Right lobe of liver (tissue), 6 donors: ENCODE data around the gene DIP2C. TPM values are rescaled to one million over a fixed set of nuclear protein-coding genes. Genes with fewer than 3 reads are reported as not detected.

Experiments
- ATAC-seq, 4 donors: fragments of 200-7000 bp; cut with Tn5 transposase; one replicate each; pipeline ENCODE4 v1.9.1; 2020; ENCODE audit warnings: mild to moderate bottlenecking in 4 of 4, moderate library complexity in 4 of 4
- DNase-seq, 3 donors: peaks; one replicate each; pipeline ENCODE4 v3.0.0-alpha.2; 2020
- H3K27ac ChIP-seq, 3 donors: fragments of 200-600 bp; one replicate each; pipeline ENCODE4 v1.8.0; 2022
- H3K27me3 ChIP-seq, 2 donors: fragments of 200-600 bp; one replicate each; pipeline ENCODE4 v1.8.0; 2022
- H3K36me3 ChIP-seq, 4 donors: fragments of 200-600 bp; sonication (generic) in 1 of 4; one replicate each; pipeline versions ENCODE4 v1.5.1 to v1.8.0; 2017 to 2022; ENCODE audit warnings: control low read depth in 1 of 4
- H3K4me1 ChIP-seq, 4 donors: fragments of 200-600 bp; sonication (generic) in 1 of 4; one replicate each; pipeline versions ENCODE4 v1.5.1 to v1.8.0; 2017 to 2022; ENCODE audit warnings: control low read depth in 1 of 4
- H3K4me3 ChIP-seq, 3 donors: fragments of 200-600 bp; one replicate each; pipeline ENCODE4 v1.8.0; 2022
- H3K9me3 ChIP-seq, 4 donors: fragments of 200-600 bp; sonication (generic) in 1 of 4; one replicate each; pipeline versions ENCODE4 v1.5.1 to v1.8.0; 2017 to 2022; ENCODE audit warnings: control low read depth in 1 of 4
- POLR2A ChIP-seq: fragments of 450-650 bp; IDR thresholded peaks from one replicate; pipeline ENCODE4 v1.6.1; 2017; ENCODE audit warnings: antibody characterized with exemption, mild to moderate bottlenecking
- WGBS: methylation state at CpG from one replicate; pipeline ENCODE4 v1.1.6; 2018; ENCODE audit warnings: low coverage, low lambda C conversion rate; ENCODE audit not compliant: insufficient coverage; ENCODE audit errors: missing lambda C conversion rate; 5-methylcytosine and 5-hydroxymethylcytosine counted together
- intact Hi-C, 2 donors: fragments of 100-400 bp; cut with DNase I; formaldehyde crosslinking; loops; one replicate each; pipeline versions ENCODE4 v1.11.2 to v1.14.1; 2022
- total RNA-seq, 6 experiments: library from RNA; depleted of rRNA in 2 of 6; stranded (reverse); fragments of >200 nt in 2 of 6; fragmentation: NEBNext Ultra II Directional in 3 of 6; extraction: Animal tissue kit (Norgen Biotek cat#: 25700) in 3 of 6; gene quantifications; one replicate each; pipeline versions ENCODE4 v1.1.0 to v1.2.4, GENCODE V29; 2016 to 2023
- TF ChIP-seq, protein P1 (sequence below), 4 donors: fragments of 200-600 bp in 3 of 4; fragments of 450-650 bp in 1 of 4; IDR thresholded peaks; one replicate each; pipeline versions ENCODE4 v1.5.1 to v1.8.0; 2016 to 2022; ENCODE audit warnings: antibody characterized with exemption in 4 of 4, mild to moderate bottlenecking in 2 of 4
- donor health status: DM: no; HTN: yes; CAD: no.
- donor health status: DM: no; HTN: no; CAD: no.
- donor health status: DM: no; HTN: no; CAD: no.
- donor health status: DM: no; HTN: yes; CAD: no.
- donor health status: DM: no; HTN: yes; CAD: no.

The DIP2C gene
- total RNA-seq, 6 experiments from 2014 or later = 8.0 to 13.5 (median 11.7) TPM

- Histone ChIP-seq H3K9me3 (no peaks in the 10 kb centered on the region), H3K27ac (no peak overlapping the region), H3K27me3 (no peaks in the 10 kb centered on the region), H3K4me3 (no peak overlapping the region), H3K4me1 (peaks cover 0 to 5% (median 0%) of the 10 kb centered on the region in 4 donors), H3K36me3 (no peaks in the 10 kb centered on the region)
- intact Hi-C loops = no loop called here
- 86% methylated on average over 4 of the region's 4 CpGs for WGBS
- TF ChIP-seq, protein P1, sequence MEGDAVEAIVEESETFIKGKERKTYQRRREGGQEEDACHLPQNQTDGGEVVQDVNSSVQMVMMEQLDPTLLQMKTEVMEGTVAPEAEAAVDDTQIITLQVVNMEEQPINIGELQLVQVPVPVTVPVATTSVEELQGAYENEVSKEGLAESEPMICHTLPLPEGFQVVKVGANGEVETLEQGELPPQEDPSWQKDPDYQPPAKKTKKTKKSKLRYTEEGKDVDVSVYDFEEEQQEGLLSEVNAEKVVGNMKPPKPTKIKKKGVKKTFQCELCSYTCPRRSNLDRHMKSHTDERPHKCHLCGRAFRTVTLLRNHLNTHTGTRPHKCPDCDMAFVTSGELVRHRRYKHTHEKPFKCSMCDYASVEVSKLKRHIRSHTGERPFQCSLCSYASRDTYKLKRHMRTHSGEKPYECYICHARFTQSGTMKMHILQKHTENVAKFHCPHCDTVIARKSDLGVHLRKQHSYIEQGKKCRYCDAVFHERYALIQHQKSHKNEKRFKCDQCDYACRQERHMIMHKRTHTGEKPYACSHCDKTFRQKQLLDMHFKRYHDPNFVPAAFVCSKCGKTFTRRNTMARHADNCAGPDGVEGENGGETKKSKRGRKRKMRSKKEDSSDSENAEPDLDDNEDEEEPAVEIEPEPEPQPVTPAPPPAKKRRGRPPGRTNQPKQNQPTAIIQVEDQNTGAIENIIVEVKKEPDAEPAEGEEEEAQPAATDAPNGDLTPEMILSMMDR (IDR thresholded peaks at IDR 0.05) = no peak
- TF ChIP-seq POLR2A = no peak
- no peak for DNase-seq
- ATAC-seq = no peak
These were observed 127.3 kb downstream of the DIP2C start for GRCh38 chr10:562142-562541.

- Histone ChIP-seq H3K9me3 (no peaks in the 10 kb centered on the region), H3K36me3 (no peaks in the 10 kb centered on the region), H3K27ac (no peak overlapping the region), H3K4me1 (peaks cover 0 to 5% (median 0%) of the 10 kb centered on the region in 4 donors), H3K4me3 (no peak overlapping the region), H3K27me3 (no peaks in the 10 kb centered on the region)
- intact Hi-C loops = no loop called here
- no peak for DNase-seq
- WGBS = 81% methylated on average over 12 of the region's 12 CpGs
- no peak for ATAC-seq
- no peak for TF ChIP-seq POLR2A
- TF ChIP-seq, protein P1 (IDR thresholded peaks at IDR 0.05) = no peak
These were observed 127.7 kb downstream of the DIP2C start for GRCh38 chr10:561721-562120.

GRCh38 chr10:560314-560992 lies 129.0 kb downstream of the DIP2C start:
- Histone ChIP-seq H3K27me3 (no peaks in the 10 kb centered on the region), H3K27ac (no peak overlapping the region), H3K9me3 (no peaks in the 10 kb centered on the region), H3K36me3 (no peaks in the 10 kb centered on the region), H3K4me3 (no peak overlapping the region), H3K4me1 (peaks cover 0 to 5% (median 0%) of the 10 kb centered on the region in 4 donors)
- intact Hi-C loops = no loop called here
- DNase-seq (no peak), ATAC-seq (peak in 3 of 4 donors; percentile 18 to 49 (median 32))
- 64% methylated on average over 10 of the region's 11 CpGs for WGBS
- TF ChIP-seq, protein P1 (IDR thresholded peaks at IDR 0.05) = no peak
- no peak for TF ChIP-seq POLR2A

- Histone ChIP-seq H3K4me1 (peaks cover 0 to 5% (median 0%) of the 10 kb centered on the region in 4 donors), H3K4me3 (no peak overlapping the region), H3K36me3 (no peaks in the 10 kb centered on the region), H3K9me3 (no peaks in the 10 kb centered on the region), H3K27ac (no peak overlapping the region), H3K27me3 (no peaks in the 10 kb centered on the region)
- intact Hi-C loops = no loop called here
- ATAC-seq (peak in 1 of 4 donors; percentile 25), DNase-seq (no peak)
- TF ChIP-seq, protein P1 (IDR thresholded peaks at IDR 0.05) = no peak
- no peak for TF ChIP-seq POLR2A
- 91% methylated on average over 3 of the region's 8 CpGs for WGBS
These were observed 129.8 kb downstream of the DIP2C start for GRCh38 chr10:559767-560047.
